Duodenal mucosa (tissue), 2 donors: ENCODE measurements around the gene ARHGAP44.

Experiments used
- H3K27ac ChIP-seq: one replicate; pipeline ENCODE4 v1.7.0; 2013; ENCODE audit warnings: low read depth, low read length
- H3K27me3 ChIP-seq, 2 donors: one replicate each; pipeline ENCODE4 v1.7.0; 2013; ENCODE audit warnings: low read length in 2 of 2, control low read depth in 1 of 2; ENCODE audit not compliant: insufficient read depth in 2 of 2, control insufficient read depth in 1 of 2
- H3K36me3 ChIP-seq, 2 donors: one replicate each; pipeline ENCODE4 v1.7.0; 2013; ENCODE audit warnings: low read length in 2 of 2, control low read depth in 1 of 2; ENCODE audit not compliant: insufficient read depth in 2 of 2, control insufficient read depth in 1 of 2
- H3K4me1 ChIP-seq, 2 donors: one replicate each; pipeline ENCODE4 v1.7.0; 2013; ENCODE audit warnings: low read length in 2 of 2, control low read depth in 1 of 2; ENCODE audit not compliant: insufficient read depth in 2 of 2, control insufficient read depth in 1 of 2
- H3K4me3 ChIP-seq, 2 donors: one replicate each; pipeline ENCODE4 v1.7.0; 2013; ENCODE audit warnings: low read length in 2 of 2, low read depth in 1 of 2
- H3K9ac ChIP-seq, 2 donors: one replicate each; pipeline ENCODE4 v1.7.0; 2013; ENCODE audit warnings: low read length in 2 of 2, low read depth in 1 of 2
- H3K9me3 ChIP-seq, 2 donors: one replicate each; pipeline ENCODE4 v1.7.0; 2013; ENCODE audit warnings: low read length in 2 of 2, control low read depth in 1 of 2; ENCODE audit not compliant: control insufficient read depth in 1 of 2

The ARHGAP44 gene

GRCh38 chr17:12789481-12790248, at the start of gene ARHGAP44:
TSS of gene ARHGAP44 (plus strand) at chr17:12789498. CDS start at chr17:12789839, 341 bp downstream.
- peak within 1 kb of the TSS; percentile 56 to 57 for H3K9ac ChIP-seq
- H3K4me1 ChIP-seq: peaks cover 17 to 30% of the 10 kb centered on the region in 2 donors
- no peak within 1 kb of the TSS for H3K27ac ChIP-seq
- peak within 1 kb of the TSS; percentile 74 to 84 for H3K4me3 ChIP-seq
- H3K36me3 ChIP-seq: no peaks in the 10 kb centered on the region
- H3K9me3 ChIP-seq: no peaks in the 10 kb centered on the region
- peaks cover 0 to 3% of the 10 kb centered on the region in 2 donors for H3K27me3 ChIP-seq

GRCh38 chr17:12739500-12739899, 49.8 kb upstream of the ARHGAP44 start:
- no peak overlapping the region for H3K9ac ChIP-seq

GRCh38 chr17:12743046-12743445, 46.3 kb upstream of the ARHGAP44 start:
- H3K27me3 ChIP-seq: no peaks in the 10 kb centered on the region
- H3K9ac ChIP-seq: no peak overlapping the region
- H3K4me1 ChIP-seq: peaks cover 22 to 30% of the 10 kb centered on the region in 2 donors
- no peaks in the 10 kb centered on the region for H3K9me3 ChIP-seq
- no peak overlapping the region for H3K27ac ChIP-seq
- no peak overlapping the region for H3K4me3 ChIP-seq
- H3K36me3 ChIP-seq: no peaks in the 10 kb centered on the region

More at GRCh38 chr17:12739500-12739899, 49.8 kb upstream of the ARHGAP44 start:
- Histone ChIP-seq H3K4me3 (no peak overlapping the region), H3K4me1 (peaks cover 21 to 38% of the 10 kb centered on the region in 2 donors), H3K9me3 (no peaks in the 10 kb centered on the region), H3K36me3 (no peaks in the 10 kb centered on the region), H3K27me3 (no peaks in the 10 kb centered on the region), H3K27ac (no peak overlapping the region)

- no peak overlapping the region for H3K9ac ChIP-seq
- no peak overlapping the region for H3K4me3 ChIP-seq
- H3K27ac ChIP-seq: peak overlapping the region; percentile 5
- no peaks in the 10 kb centered on the region for H3K9me3 ChIP-seq
- no peaks in the 10 kb centered on the region for H3K27me3 ChIP-seq
- H3K36me3 ChIP-seq: no peaks in the 10 kb centered on the region
- peaks cover 18 to 23% of the 10 kb centered on the region in 2 donors for H3K4me1 ChIP-seq
Observed at GRCh38 chr17:12744298-12744697, 45.0 kb upstream of the ARHGAP44 start.

GRCh38 chr17:12744786-12745185, 44.5 kb upstream of the ARHGAP44 start:
- H3K4me3 ChIP-seq: no peak overlapping the region
- H3K9ac ChIP-seq: no peak overlapping the region
- peaks cover 18 to 23% of the 10 kb centered on the region in 2 donors for H3K4me1 ChIP-seq
- peak overlapping the region; percentile 5 for H3K27ac ChIP-seq
- H3K36me3 ChIP-seq: no peaks in the 10 kb centered on the region
- H3K9me3 ChIP-seq: no peaks in the 10 kb centered on the region
- H3K27me3 ChIP-seq: no peaks in the 10 kb centered on the region

GRCh38 chr17:12745486-12745885, 43.8 kb upstream of the ARHGAP44 start:
- H3K27ac ChIP-seq: no peak overlapping the region
- no peak overlapping the region for H3K4me3 ChIP-seq
- no peaks in the 10 kb centered on the region for H3K9me3 ChIP-seq
- no peaks in the 10 kb centered on the region for H3K27me3 ChIP-seq
- H3K36me3 ChIP-seq: no peaks in the 10 kb centered on the region
- no peak overlapping the region for H3K9ac ChIP-seq
- peaks cover 18 to 23% of the 10 kb centered on the region in 2 donors for H3K4me1 ChIP-seq

- Histone ChIP-seq H3K9me3 (no peaks in the 10 kb centered on the region), H3K27ac (no peak overlapping the region), H3K9ac (no peak overlapping the region), H3K4me3 (no peak overlapping the region), H3K36me3 (no peaks in the 10 kb centered on the region), H3K27me3 (no peaks in the 10 kb centered on the region), H3K4me1 (no peaks in the 10 kb centered on the region)
Observed at GRCh38 chr17:12756786-12757185, 32.5 kb upstream of the ARHGAP44 start.

GRCh38 chr17:12759090-12759489, 30.2 kb upstream of the ARHGAP44 start:
- Histone ChIP-seq H3K27ac (no peak overlapping the region), H3K4me3 (no peak overlapping the region), H3K36me3 (no peaks in the 10 kb centered on the region), H3K27me3 (no peaks in the 10 kb centered on the region), H3K4me1 (no peaks in the 10 kb centered on the region), H3K9me3 (no peaks in the 10 kb centered on the region), H3K9ac (no peak overlapping the region)

GRCh38 chr17:12765548-12765947, 23.8 kb upstream of the ARHGAP44 start:
- Histone ChIP-seq H3K4me3 (no peak overlapping the region), H3K9me3 (no peaks in the 10 kb centered on the region), H3K9ac (no peak overlapping the region), H3K36me3 (no peaks in the 10 kb centered on the region), H3K27me3 (no peaks in the 10 kb centered on the region), H3K27ac (no peak overlapping the region), H3K4me1 (no peaks in the 10 kb centered on the region)

GRCh38 chr17:12768255-12768654, 21.0 kb upstream of the ARHGAP44 start:
- Histone ChIP-seq H3K36me3 (no peaks in the 10 kb centered on the region), H3K9me3 (no peaks in the 10 kb centered on the region), H3K9ac (no peak overlapping the region), H3K4me3 (no peak overlapping the region), H3K4me1 (no peaks in the 10 kb centered on the region), H3K27ac (no peak overlapping the region), H3K27me3 (no peaks in the 10 kb centered on the region)
